ENCODE results near the gene TUBB3.
A peak's percentile ranks its signal among the peaks of the same experiment; 100 is the strongest.

TUBB3 gene

DNA sequence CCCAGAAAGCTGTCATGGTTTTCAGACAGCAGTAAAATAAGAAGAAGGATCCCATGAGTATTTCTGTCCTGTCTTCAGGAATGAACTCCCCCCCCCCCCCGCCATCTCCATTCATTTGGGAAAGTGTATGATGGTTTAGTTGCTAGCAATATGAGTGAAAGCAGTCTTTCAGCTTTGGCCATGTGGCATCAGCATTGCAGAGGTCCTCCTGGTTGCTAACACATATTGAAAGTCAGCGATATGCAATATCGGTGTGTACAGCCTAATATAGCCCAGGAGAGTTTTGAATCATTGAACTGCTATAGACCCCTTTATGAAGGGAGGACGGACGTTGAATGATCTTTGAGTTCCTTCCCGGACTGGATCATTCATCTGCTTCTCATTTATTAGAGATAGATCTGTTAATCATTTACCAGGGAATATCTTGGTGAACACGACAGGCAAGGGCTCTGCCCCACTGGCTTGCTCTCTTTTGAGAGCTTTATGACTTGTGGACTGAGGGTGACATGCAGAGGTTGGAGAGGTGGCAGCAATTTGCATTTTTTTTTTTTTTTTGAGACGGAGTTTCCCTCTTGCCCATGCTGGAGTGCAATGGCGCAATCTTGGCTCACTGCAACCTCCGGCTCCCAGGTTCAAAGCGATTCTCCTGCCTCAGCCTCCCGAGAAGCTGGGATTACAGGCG lies 50.7 kb downstream of the TUBB3 start:
- peak overlapping the region; percentile 86 to 99 (median 94) for H3K9ac ChIP-seq
- peak overlapping the region; percentile 81 to 99 (median 88) for H3K4me3 ChIP-seq
- peaks cover 43 to 58% (median 51%) of the 10 kb centered on the region in 10 experiments for H3K4me1 ChIP-seq
- peak in 1 of 11 experiments; percentile 10; a peak in 1 of 22 replicates for TF ChIP-seq Cebpa-rat (IDR thresholded peaks at IDR 0.05)
- no peaks in the 10 kb centered on the region; a peak in 3 of 22 replicates for H3K9me3 ChIP-seq (replicated peaks in 1 of 11)
- H3K27me3 ChIP-seq = no peaks in the 10 kb centered on the region
- H3K27ac ChIP-seq = peak overlapping the region in 2 of 11 experiments; percentile 94 to 97; a peak in 5 of 22 replicates
- peak overlapping the region; percentile 86 to 100 (median 98) for H3K4me2 ChIP-seq
- H3K36me3 ChIP-seq = peaks cover 14 to 40% (median 29%) of the 10 kb centered on the region in 11 experiments
- peaks cover 0 to 72% (median 57%) of the 10 kb centered on the region in 11 experiments; a peak in 20 of 22 replicates for H4K20me1 ChIP-seq

DNA sequence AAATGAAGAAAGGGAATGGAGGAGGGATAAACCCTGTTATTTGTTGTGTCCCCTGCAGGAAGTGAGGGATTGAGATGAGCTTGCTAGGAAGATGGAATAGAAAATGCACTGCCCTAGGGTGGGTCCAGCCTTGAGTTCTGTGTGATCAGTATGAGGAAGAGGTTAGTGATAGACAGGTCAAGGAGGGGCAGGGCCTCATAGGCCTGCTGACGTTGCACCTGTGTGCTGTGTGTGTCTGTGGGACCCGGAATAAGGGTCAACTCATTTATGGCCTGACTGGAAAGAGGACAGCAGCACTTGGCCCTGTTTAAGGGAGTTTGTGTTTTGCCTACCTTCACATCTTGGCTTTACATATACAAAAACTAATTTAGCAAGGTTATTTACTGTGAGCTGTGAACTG lies 51.7 kb downstream of the TUBB3 start:
- H4K20me1 ChIP-seq = peaks cover 0 to 72% (median 53%) of the 10 kb centered on the region in 11 experiments; a peak in 20 of 22 replicates
- no peak overlapping the region for H3K9ac ChIP-seq
- H3K4me2 ChIP-seq = 0 out of 22 replicates have a peak overlapping the region, but pooled peaks of 3 of the 11 experiments have one; percentile 94 to 99 (median 97)
- no peaks in the 10 kb centered on the region; a peak in 3 of 22 replicates for H3K9me3 ChIP-seq (replicated peaks in 1 of 11)
- no peak for TF ChIP-seq Cebpa-rat (IDR thresholded peaks at IDR 0.05)
- H3K4me1 ChIP-seq = peaks cover 32 to 48% (median 40%) of the 10 kb centered on the region in 10 experiments
- H3K36me3 ChIP-seq = peaks cover 25 to 50% (median 40%) of the 10 kb centered on the region in 11 experiments
- H3K27me3 ChIP-seq = no peaks in the 10 kb centered on the region
- H3K4me3 ChIP-seq = no peak overlapping the region
- no peak overlapping the region for H3K27ac ChIP-seq

DNA sequence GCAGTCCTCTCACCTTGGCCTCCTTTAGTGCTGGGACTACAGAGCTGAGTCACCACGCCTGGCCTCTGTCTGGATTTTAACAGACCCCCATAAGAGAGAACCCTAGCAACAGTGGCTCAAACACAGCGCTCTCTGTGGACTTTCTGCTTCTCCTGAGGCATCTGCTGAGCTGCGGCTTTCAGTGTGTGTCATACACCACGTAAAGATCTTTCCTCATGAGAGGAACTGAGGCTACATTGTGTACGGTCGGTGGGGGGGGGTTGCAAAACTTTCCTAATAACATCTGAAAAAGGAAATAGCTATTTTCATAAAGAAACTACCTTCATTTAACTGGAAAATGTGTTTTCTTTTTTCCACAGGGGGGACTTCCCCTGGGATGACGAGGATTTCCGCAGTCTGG lies 58.3 kb downstream of the TUBB3 start:
- no peak overlapping the region for H3K27ac ChIP-seq
- TF ChIP-seq Cebpa-rat (IDR thresholded peaks at IDR 0.05) = no peak
- peaks cover 86 to 96% (median 91%) of the 10 kb centered on the region in 11 experiments for H3K36me3 ChIP-seq
- no peak overlapping the region for H3K9ac ChIP-seq
- no peaks in the 10 kb centered on the region for H3K9me3 ChIP-seq (replicated peaks in 1 of 11)
- H4K20me1 ChIP-seq = peaks cover 0 to 69% (median 36%) of the 10 kb centered on the region in 11 experiments; a peak in 17 of 22 replicates
- H3K4me2 ChIP-seq = no peak overlapping the region
- H3K27me3 ChIP-seq = no peaks in the 10 kb centered on the region
- no peak overlapping the region for H3K4me3 ChIP-seq
- H3K4me1 ChIP-seq = peaks cover 5 to 9% (median 6%) of the 10 kb centered on the region in 10 experiments; a peak in 18 of 20 replicates

DNA sequence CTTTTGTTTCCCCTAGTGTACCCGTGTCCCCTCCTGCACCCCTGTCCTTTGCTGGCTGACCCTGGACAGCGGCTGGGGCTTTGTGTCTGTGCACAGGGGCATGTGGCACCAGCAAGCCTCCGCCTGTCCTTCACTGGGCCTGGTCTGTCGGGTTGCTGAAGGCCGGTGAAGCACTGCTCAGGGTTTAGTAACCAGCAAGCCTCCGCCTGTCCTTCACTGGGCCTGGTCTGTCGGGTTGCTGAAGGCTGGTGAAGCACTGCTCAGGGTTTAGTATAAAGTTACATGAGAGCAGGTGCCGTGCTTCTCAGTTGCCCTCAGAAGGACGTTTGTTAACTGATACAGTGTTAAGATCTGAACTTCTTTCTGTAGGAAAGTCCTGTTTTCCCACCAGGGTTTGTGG lies 59.2 kb downstream of the TUBB3 start:
- H3K4me1 ChIP-seq = peaks cover 7 to 15% (median 13%) of the 10 kb centered on the region in 10 experiments; a peak in 18 of 20 replicates
- H3K27me3 ChIP-seq = no peaks in the 10 kb centered on the region
- no peak for TF ChIP-seq Cebpa-rat (IDR thresholded peaks at IDR 0.05)
- no peak overlapping the region for H3K4me2 ChIP-seq
- no peak overlapping the region for H3K27ac ChIP-seq
- H3K9me3 ChIP-seq (replicated peaks in 1 of 11) = no peaks in the 10 kb centered on the region
- H3K36me3 ChIP-seq = peaks cover 89 to 98% (median 96%) of the 10 kb centered on the region in 11 experiments
- H4K20me1 ChIP-seq = peaks cover 0 to 60% (median 32%) of the 10 kb centered on the region in 11 experiments; a peak in 17 of 22 replicates
- H3K4me3 ChIP-seq = no peak overlapping the region
- H3K9ac ChIP-seq = 0 out of 22 replicates have a peak overlapping the region, but pooled peaks of 1 of the 11 experiments have one; percentile 15

DNA sequence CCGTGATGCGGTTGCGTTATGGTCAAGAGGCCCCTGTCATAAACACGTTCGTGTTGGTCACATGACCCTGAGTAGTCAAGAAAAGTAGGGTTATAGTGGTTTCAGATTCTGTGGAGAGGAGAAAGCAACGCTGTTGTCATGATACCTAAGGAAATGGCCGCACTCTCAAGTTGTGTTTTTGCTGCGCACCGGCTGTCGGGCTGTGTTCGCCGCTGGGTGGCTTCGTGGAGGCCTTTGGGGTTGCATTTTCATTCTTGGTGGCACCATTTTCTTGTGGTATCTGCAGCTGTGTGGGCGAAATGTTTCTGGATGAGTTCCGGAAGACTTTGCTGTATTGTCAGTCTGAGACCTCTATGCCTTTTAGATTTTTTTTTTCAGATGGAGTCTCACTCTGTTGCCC lies 60.4 kb downstream of the TUBB3 start:
- TF ChIP-seq Cebpa-rat (IDR thresholded peaks at IDR 0.05) = no peak
- H3K9ac ChIP-seq = 0 out of 22 replicates have a peak overlapping the region, but pooled peaks of 2 of the 11 experiments have one; percentile 12 to 13
- no peak overlapping the region for H3K4me2 ChIP-seq
- peaks cover 0 to 53% (median 21%) of the 10 kb centered on the region in 11 experiments; a peak in 14 of 22 replicates for H4K20me1 ChIP-seq
- H3K36me3 ChIP-seq = peaks cover 87 to 98% (median 95%) of the 10 kb centered on the region in 11 experiments
- no peak overlapping the region for H3K4me3 ChIP-seq
- H3K27me3 ChIP-seq = no peaks in the 10 kb centered on the region
- no peaks in the 10 kb centered on the region for H3K9me3 ChIP-seq (replicated peaks in 1 of 11)
- H3K27ac ChIP-seq = no peak overlapping the region
- H3K4me1 ChIP-seq = peaks cover 7 to 15% (median 13%) of the 10 kb centered on the region in 10 experiments; a peak in 18 of 20 replicates

DNA sequence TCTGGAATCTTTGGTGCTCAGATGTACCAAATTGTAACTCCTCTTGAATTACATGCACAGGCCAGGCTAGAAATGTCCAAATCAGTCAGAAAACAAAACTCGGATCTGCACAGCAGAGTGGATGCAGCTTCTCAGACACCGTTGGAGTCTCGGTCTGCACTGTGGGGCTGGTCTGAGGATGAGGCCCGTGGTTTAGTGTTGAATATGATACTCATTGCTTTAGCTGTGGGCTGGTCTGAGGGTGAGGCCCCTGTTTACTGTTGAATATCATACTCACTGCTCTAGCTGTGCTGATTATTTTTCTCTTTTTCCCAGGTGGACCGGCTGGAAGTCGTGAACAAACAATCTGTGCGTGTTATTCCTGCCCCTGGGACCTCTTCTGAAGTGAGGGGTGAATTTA lies 61.1 kb downstream of the TUBB3 start:
- Histone ChIP-seq H3K4me3 (no peak overlapping the region), H3K36me3 (peaks cover 87 to 98% (median 95%) of the 10 kb centered on the region in 11 experiments)

DNA sequence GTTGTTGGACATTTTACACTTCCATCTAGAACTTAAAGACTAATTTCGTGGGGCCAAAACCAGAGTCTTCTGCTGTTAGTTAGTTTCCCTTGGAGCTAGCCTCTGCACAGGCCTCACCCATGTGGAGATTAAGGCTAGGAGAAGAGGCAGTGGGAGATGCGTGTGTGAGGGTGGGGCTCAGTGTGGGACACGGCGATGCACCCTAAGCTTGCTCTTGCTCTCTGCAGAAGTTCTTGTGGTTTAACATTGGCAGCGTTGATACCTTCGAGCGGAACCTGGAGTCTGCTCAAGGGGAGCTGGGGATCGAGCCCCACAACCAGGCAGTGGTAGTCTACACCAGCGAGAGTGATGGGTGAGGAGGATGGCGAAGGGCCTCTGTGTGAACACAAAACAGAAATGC lies 62.1 kb downstream of the TUBB3 start:
- Histone ChIP-seq H4K20me1 (peaks cover 0 to 46% (median 17%) of the 10 kb centered on the region in 11 experiments; a peak in 13 of 22 replicates), H3K27me3 (no peaks in the 10 kb centered on the region), H3K27ac (no peak overlapping the region), H3K9me3 (replicated peaks in 1 of 11) (no peaks in the 10 kb centered on the region), H3K9ac (peak overlapping the region in 1 of 11 experiments; percentile 18; a peak in 1 of 22 replicates), H3K4me1 (peaks cover 7 to 15% (median 13%) of the 10 kb centered on the region in 10 experiments; a peak in 18 of 20 replicates), H3K4me3 (no peak overlapping the region), H3K36me3 (peaks cover 81 to 95% (median 90%) of the 10 kb centered on the region in 11 experiments), H3K4me2 (no peak overlapping the region)
- no peak for TF ChIP-seq Cebpa-rat (IDR thresholded peaks at IDR 0.05)

More for the DNA sequence above, 61.1 kb downstream of the TUBB3 start:
- peaks cover 0 to 54% (median 21%) of the 10 kb centered on the region in 11 experiments; a peak in 14 of 22 replicates for H4K20me1 ChIP-seq
- peak overlapping the region in 2 of 11 experiments; percentile 12 to 13; a peak in 1 of 22 replicates for H3K9ac ChIP-seq
- no peak for TF ChIP-seq Cebpa-rat (IDR thresholded peaks at IDR 0.05)
- H3K27ac ChIP-seq = no peak overlapping the region
- no peaks in the 10 kb centered on the region for H3K27me3 ChIP-seq
- H3K4me2 ChIP-seq = no peak overlapping the region
- peaks cover 7 to 15% (median 13%) of the 10 kb centered on the region in 10 experiments; a peak in 18 of 20 replicates for H3K4me1 ChIP-seq
- no peaks in the 10 kb centered on the region for H3K9me3 ChIP-seq (replicated peaks in 1 of 11)
